Astrocyte (in vitro differentiated cells and primary cell): ENCODE results near the gene CSRNP3. TPM values are rescaled to one million over a fixed set of nuclear protein-coding genes. Genes with fewer than 3 reads are reported as not detected.
A peak's percentile ranks its signal among the peaks of the same experiment; 100 is the strongest.

ENCODE experiments used
- DNase-seq: peaks from one replicate; pipeline ENCODE4 v3.0.0-alpha.2; 2010; ENCODE audit warnings: low read depth
- FAIRE-seq: peaks from 2 replicates; lab custom pipeline; 2011; peaks lifted over from hg19 to GRCh38; lab: Jason Lieb, UNC
- H2AFZ ChIP-seq: 2 replicates; pipeline ENCODE4 v1.6.0; 2012; ENCODE audit warnings: low read depth, low read length, inconsistent platforms
- H3K27ac ChIP-seq: 2 replicates; pipeline ENCODE4 v1.5.1; 2011; ENCODE audit warnings: low read depth, low read length, inconsistent platforms
- H3K27me3 ChIP-seq: 2 replicates; pipeline ENCODE4 v1.6.0; 2011; ENCODE audit warnings: low read length, inconsistent platforms; ENCODE audit not compliant: insufficient read depth
- H3K36me3 ChIP-seq: 2 replicates; pipeline ENCODE4 v1.5.1; 2011; ENCODE audit warnings: low read length, inconsistent platforms; ENCODE audit not compliant: insufficient read depth
- H3K4me1 ChIP-seq: 2 replicates; pipeline ENCODE4 v1.5.1; 2011; ENCODE audit warnings: low read length, inconsistent platforms; ENCODE audit not compliant: insufficient read depth
- H3K4me2 ChIP-seq: 2 replicates; pipeline ENCODE4 v1.6.0; 2012; ENCODE audit warnings: low read length, inconsistent platforms
- H3K4me3 ChIP-seq: 2 replicates; pipeline ENCODE4 v1.5.1; 2011; ENCODE audit warnings: low read depth, mild to moderate bottlenecking, low read length, inconsistent platforms; ENCODE audit not compliant: insufficient read depth
- H3K79me2 ChIP-seq: 2 replicates; pipeline ENCODE4 v1.6.0; 2012; ENCODE audit warnings: mild to moderate bottlenecking, low read length, inconsistent platforms; ENCODE audit not compliant: insufficient read depth
- H3K9ac ChIP-seq: 2 replicates; pipeline ENCODE4 v1.6.0; 2012; ENCODE audit warnings: mild to moderate bottlenecking, low read length, inconsistent platforms
- H3K9me3 ChIP-seq: 2 replicates; pipeline ENCODE4 v1.5.1; 2012; ENCODE audit warnings: low read depth, mild to moderate bottlenecking, low read length, inconsistent platforms; ENCODE audit not compliant: insufficient read depth
- H4K20me1 ChIP-seq: 2 replicates; pipeline ENCODE4 v1.6.0; 2012; ENCODE audit warnings: low read length, inconsistent platforms; ENCODE audit not compliant: insufficient read depth
- H3K27ac Mint-ChIP-seq: one replicate; pipeline ENCODE4 v1.8.0; 2021; ENCODE audit warnings: mild to moderate bottlenecking, mixed read lengths; ENCODE audit not compliant: unreplicated experiment
- H3K27me3 Mint-ChIP-seq: one replicate; pipeline ENCODE4 v1.8.0; 2021; ENCODE audit warnings: low read depth, mixed read lengths; ENCODE audit not compliant: unreplicated experiment
- H3K36me3 Mint-ChIP-seq: one replicate; pipeline ENCODE4 v1.8.0; 2021; ENCODE audit warnings: low read depth, mixed read lengths; ENCODE audit not compliant: unreplicated experiment
- H3K4me1 Mint-ChIP-seq: one replicate; pipeline ENCODE4 v1.8.0; 2021; ENCODE audit warnings: low read depth, mixed read lengths; ENCODE audit not compliant: unreplicated experiment
- H3K4me3 Mint-ChIP-seq: one replicate; pipeline ENCODE4 v1.8.0; 2021; ENCODE audit warnings: mild to moderate bottlenecking, moderate library complexity, mixed read lengths; ENCODE audit not compliant: unreplicated experiment
- H3K9me3 Mint-ChIP-seq: one replicate; pipeline ENCODE4 v1.8.0; 2021; ENCODE audit warnings: mild to moderate bottlenecking, mixed read lengths; ENCODE audit not compliant: unreplicated experiment
- EZH2 ChIP-seq: IDR thresholded peaks from 2 replicates; pipeline ENCODE4 v1.6.1; 2012; ENCODE audit warnings: mild to moderate bottlenecking, low read length, inconsistent platforms; ENCODE audit not compliant: insufficient read depth
- total RNA-seq: library from RNA; stranded (reverse); gene quantifications from 2 replicates; pipeline ENCODE4 v1.2.1, GENCODE V29; 2021
- TF ChIP-seq, protein P1 (sequence below): IDR thresholded peaks from 2 replicates; pipeline ENCODE4 v1.5.1; 2011; ENCODE audit warnings: low read depth, mild to moderate bottlenecking, inconsistent platforms, low read length, moderate library complexity; ENCODE audit not compliant: insufficient read depth

The CSRNP3 gene
- total RNA-seq, 1 donor from 2014 or later, result 5.9 TPM

- Histone ChIP-seq H3K9me3 (no peaks in the 10 kb centered on the region), H3K36me3 (no peaks in the 10 kb centered on the region), H2AFZ (no peak overlapping the region), H4K20me1 (no peaks in the 10 kb centered on the region), H3K4me3 (no peak overlapping the region), H3K27ac (no peak overlapping the region), H3K79me2 (no peaks in the 10 kb centered on the region), H3K27me3 (no peaks in the 10 kb centered on the region), H3K9ac (no peak overlapping the region), H3K4me1 (no peaks in the 10 kb centered on the region), H3K4me2 (no peak overlapping the region)
- DNase-seq (peak; percentile 10), FAIRE-seq (no peak)
- H3K9me3 Mint-ChIP-seq, result peaks cover 7% of the 10 kb centered on the region
- no peaks in the 10 kb centered on the region for H3K27me3 Mint-ChIP-seq
- peaks cover 6% of the 10 kb centered on the region for H3K4me1 Mint-ChIP-seq
- H3K27ac Mint-ChIP-seq, result no peak overlapping the region
- no peaks in the 10 kb centered on the region for H3K36me3 Mint-ChIP-seq
- H3K4me3 Mint-ChIP-seq, result no peak overlapping the region
- TF ChIP-seq EZH2, result no peak
- TF ChIP-seq, protein P1, sequence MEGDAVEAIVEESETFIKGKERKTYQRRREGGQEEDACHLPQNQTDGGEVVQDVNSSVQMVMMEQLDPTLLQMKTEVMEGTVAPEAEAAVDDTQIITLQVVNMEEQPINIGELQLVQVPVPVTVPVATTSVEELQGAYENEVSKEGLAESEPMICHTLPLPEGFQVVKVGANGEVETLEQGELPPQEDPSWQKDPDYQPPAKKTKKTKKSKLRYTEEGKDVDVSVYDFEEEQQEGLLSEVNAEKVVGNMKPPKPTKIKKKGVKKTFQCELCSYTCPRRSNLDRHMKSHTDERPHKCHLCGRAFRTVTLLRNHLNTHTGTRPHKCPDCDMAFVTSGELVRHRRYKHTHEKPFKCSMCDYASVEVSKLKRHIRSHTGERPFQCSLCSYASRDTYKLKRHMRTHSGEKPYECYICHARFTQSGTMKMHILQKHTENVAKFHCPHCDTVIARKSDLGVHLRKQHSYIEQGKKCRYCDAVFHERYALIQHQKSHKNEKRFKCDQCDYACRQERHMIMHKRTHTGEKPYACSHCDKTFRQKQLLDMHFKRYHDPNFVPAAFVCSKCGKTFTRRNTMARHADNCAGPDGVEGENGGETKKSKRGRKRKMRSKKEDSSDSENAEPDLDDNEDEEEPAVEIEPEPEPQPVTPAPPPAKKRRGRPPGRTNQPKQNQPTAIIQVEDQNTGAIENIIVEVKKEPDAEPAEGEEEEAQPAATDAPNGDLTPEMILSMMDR, result no peak
Observed at GRCh38 chr2:165425556-165425955, 43.9 kb upstream of the CSRNP3 start.

DNA sequence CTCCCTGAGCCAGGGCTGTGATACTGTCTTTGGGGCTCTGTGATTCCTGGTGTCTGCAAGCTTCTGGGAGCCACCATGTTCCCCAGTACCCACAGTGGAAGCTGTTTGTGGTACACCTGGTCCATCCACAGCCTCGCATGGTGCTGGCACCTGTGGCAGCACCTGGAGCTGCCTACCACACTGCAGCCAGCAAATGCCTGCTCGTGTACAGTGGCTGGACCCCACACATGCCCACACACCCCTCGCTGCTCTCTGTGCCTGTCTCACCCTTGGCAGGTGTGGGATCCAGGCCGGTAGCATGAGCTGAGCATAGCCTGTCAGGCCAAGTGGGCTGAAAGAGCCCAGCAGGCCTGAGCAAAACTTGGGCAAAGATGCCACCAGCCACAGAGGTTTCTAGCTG lies 41.8 kb upstream of the CSRNP3 start:
- no peaks in the 10 kb centered on the region for H3K27me3 ChIP-seq
- no peaks in the 10 kb centered on the region for H3K79me2 ChIP-seq
- H3K9ac ChIP-seq, result no peak overlapping the region
- H3K27ac ChIP-seq, result no peak overlapping the region
- Mint-ChIP-seq H3K4me1 (peaks cover 6% of the 10 kb centered on the region), H3K4me3 (no peak overlapping the region), H3K27me3 (no peaks in the 10 kb centered on the region), H3K36me3 (no peaks in the 10 kb centered on the region), H3K27ac (no peak overlapping the region), H3K9me3 (peaks cover 5% of the 10 kb centered on the region)
- H3K36me3 ChIP-seq, result no peaks in the 10 kb centered on the region
- H3K4me2 ChIP-seq, result no peak overlapping the region
- no peak overlapping the region for H3K4me3 ChIP-seq
- H3K9me3 ChIP-seq, result no peaks in the 10 kb centered on the region
- no peaks in the 10 kb centered on the region for H4K20me1 ChIP-seq
- H2AFZ ChIP-seq, result no peak overlapping the region
- TF ChIP-seq EZH2, result no peak
- TF ChIP-seq, protein P1, result no peak
- no peak for FAIRE-seq
- no peaks in the 10 kb centered on the region for H3K4me1 ChIP-seq
- DNase-seq, result no peak

GRCh38 chr2:165428926-165429325 lies 40.6 kb upstream of the CSRNP3 start:
- Histone ChIP-seq H3K9ac (no peak overlapping the region), H4K20me1 (no peaks in the 10 kb centered on the region), H3K9me3 (no peaks in the 10 kb centered on the region), H3K36me3 (no peaks in the 10 kb centered on the region), H3K4me1 (no peaks in the 10 kb centered on the region), H2AFZ (no peak overlapping the region), H3K27me3 (no peaks in the 10 kb centered on the region), H3K79me2 (no peaks in the 10 kb centered on the region), H3K4me2 (no peak overlapping the region), H3K4me3 (no peak overlapping the region), H3K27ac (no peak overlapping the region)
- no peak overlapping the region for H3K4me3 Mint-ChIP-seq
- H3K27me3 Mint-ChIP-seq, result no peaks in the 10 kb centered on the region
- H3K9me3 Mint-ChIP-seq, result no peaks in the 10 kb centered on the region
- peaks cover 6% of the 10 kb centered on the region for H3K4me1 Mint-ChIP-seq
- no peak for TF ChIP-seq EZH2
- TF ChIP-seq, protein P1, result no peak
- DNase-seq (peak; percentile 62), FAIRE-seq (no peak)
- no peak overlapping the region for H3K27ac Mint-ChIP-seq
- no peaks in the 10 kb centered on the region for H3K36me3 Mint-ChIP-seq
